Natural killer cell (primary cell): ENCODE measurements around the gene CACNG1. TPM values are rescaled to one million over a fixed set of nuclear protein-coding genes. Genes with fewer than 3 reads are reported as not detected.

Source experiments
- ATAC-seq, 3 donors: fragments of 150-1000 bp in 2 of 3; fragments of 200-7000 bp in 1 of 3; cut with Tn5 transposase; 1 replicate in 1 of 3; 2 replicates in 2 of 3; pipeline ENCODE4 v1.10.0; 2021; ENCODE audit warnings: mild to moderate bottlenecking in 2 of 3, moderate library complexity in 2 of 3
- DNase-seq, 2 donors: peaks; one replicate each; pipeline versions ENCODE4 v3.0.0 to v3.0.0-alpha.2; 2013 to 2021; ENCODE audit warnings: mixed read lengths in 1 of 2
- H3K27ac ChIP-seq: one replicate; pipeline ENCODE4 v1.5.1; 2013; ENCODE audit warnings: mild to moderate bottlenecking, low read length
- H3K27me3 ChIP-seq: one replicate; pipeline ENCODE4 v1.6.1; 2013; ENCODE audit warnings: low read length; ENCODE audit not compliant: control insufficient read depth, insufficient read depth
- H3K36me3 ChIP-seq: one replicate; pipeline ENCODE4 v1.6.1; 2013; ENCODE audit warnings: low read length; ENCODE audit not compliant: control insufficient read depth, insufficient read depth
- H3K4me1 ChIP-seq: one replicate; pipeline ENCODE4 v1.6.1; 2013; ENCODE audit warnings: low read length; ENCODE audit not compliant: control insufficient read depth, insufficient read depth
- H3K4me3 ChIP-seq: one replicate; pipeline ENCODE4 v1.5.1; 2013; ENCODE audit warnings: low read length
- H3K9me3 ChIP-seq: one replicate; pipeline ENCODE4 v1.6.1; 2013; ENCODE audit warnings: low read length; ENCODE audit not compliant: control insufficient read depth, insufficient read depth
- H3K27ac Mint-ChIP-seq, 2 donors: one replicate each; pipeline ENCODE4 v1.8.0; 2022; ENCODE audit warnings: mild to moderate bottlenecking in 2 of 2, mixed read lengths in 2 of 2, moderate library complexity in 1 of 2
- H3K27me3 Mint-ChIP-seq, 2 donors: one replicate each; pipeline ENCODE4 v1.8.0; 2022; ENCODE audit warnings: low read depth in 2 of 2, mixed read lengths in 2 of 2
- H3K36me3 Mint-ChIP-seq: one replicate; pipeline ENCODE4 v1.8.0; 2022; ENCODE audit warnings: mixed read lengths
- H3K4me1 Mint-ChIP-seq, 2 donors: one replicate each; pipeline ENCODE4 v1.8.0; 2022; ENCODE audit warnings: mixed read lengths in 2 of 2
- H3K4me3 Mint-ChIP-seq: one replicate; pipeline ENCODE4 v1.8.0; 2022; ENCODE audit warnings: mild to moderate bottlenecking, moderate library complexity, mixed read lengths
- H3K9me3 Mint-ChIP-seq, 2 donors: one replicate each; pipeline ENCODE4 v1.8.0; 2022; ENCODE audit warnings: mixed read lengths in 2 of 2
- WGBS: methylation state at CpG from one replicate; pipeline ENCODE4 v1.1.7; 2013; ENCODE audit warnings: missing lambda C conversion rate; ENCODE audit not compliant: insufficient coverage; 5-methylcytosine and 5-hydroxymethylcytosine counted together
- intact Hi-C: fragments of 100-400 bp; cut with micrococcal nuclease; formaldehyde crosslinking; loops from one replicate; pipeline ENCODE4 v1.14.2; 2022
- total RNA-seq, 4 donors: library from RNA; stranded (reverse); fragments of 120-200 nt in 1 of 4; gene quantifications; one replicate each; pipeline versions ENCODE4 v1.2.3 to v1.2.4, GENCODE V29; 2013 to 2022
- TF ChIP-seq, protein P1 (sequence below): fragments of 200-600 bp; IDR thresholded peaks from one replicate; pipeline ENCODE4 v1.8.0; 2022; ENCODE audit warnings: antibody characterized with exemption

CACNG1 gene
- total RNA-seq, 3 donors from 2014 or later (not counting 1 experiment from before 2014, with no cell fraction given), result not detected

DNA sequence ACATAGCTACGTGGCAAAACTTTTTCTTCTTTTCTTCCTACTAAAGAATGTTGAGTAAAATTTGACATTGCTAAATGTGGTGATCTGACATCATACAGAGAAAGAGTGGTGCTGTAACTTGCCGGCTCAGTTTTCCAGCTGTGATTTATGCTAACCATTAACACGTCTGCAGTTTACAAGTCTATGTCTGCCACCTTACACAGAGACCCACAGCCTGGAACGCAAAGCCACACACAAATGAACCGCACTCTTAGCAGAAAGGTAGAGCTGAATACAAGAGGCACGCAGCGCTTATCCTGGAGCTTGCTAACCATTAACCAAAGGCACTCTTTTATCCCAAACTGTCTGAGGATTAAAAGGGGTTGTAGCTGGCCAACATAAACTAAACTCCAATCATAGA, 31.9 kb downstream of the CACNG1 start:
- Mint-ChIP-seq H3K4me3 (no peak overlapping the region), H3K9me3 (no peaks in the 10 kb centered on the region), H3K4me1 (peaks cover 13 to 30% of the 10 kb centered on the region in 2 donors), H3K27ac (peak overlapping the region; percentile 9 to 11), H3K36me3 (no peaks in the 10 kb centered on the region), H3K27me3 (no peaks in the 10 kb centered on the region)
- no peaks in the 10 kb centered on the region for H3K9me3 ChIP-seq
- no peak overlapping the region for H3K27ac ChIP-seq
- DNase-seq, result no peak
- WGBS, result 88% methylated on average over 6 of the region's 7 CpGs
- H3K27me3 ChIP-seq, result no peaks in the 10 kb centered on the region
- intact Hi-C loops, result no loop called here
- H3K4me3 ChIP-seq, result no peak overlapping the region
- no peak for ATAC-seq
- H3K4me1 ChIP-seq, result no peaks in the 10 kb centered on the region
- TF ChIP-seq, protein P1, sequence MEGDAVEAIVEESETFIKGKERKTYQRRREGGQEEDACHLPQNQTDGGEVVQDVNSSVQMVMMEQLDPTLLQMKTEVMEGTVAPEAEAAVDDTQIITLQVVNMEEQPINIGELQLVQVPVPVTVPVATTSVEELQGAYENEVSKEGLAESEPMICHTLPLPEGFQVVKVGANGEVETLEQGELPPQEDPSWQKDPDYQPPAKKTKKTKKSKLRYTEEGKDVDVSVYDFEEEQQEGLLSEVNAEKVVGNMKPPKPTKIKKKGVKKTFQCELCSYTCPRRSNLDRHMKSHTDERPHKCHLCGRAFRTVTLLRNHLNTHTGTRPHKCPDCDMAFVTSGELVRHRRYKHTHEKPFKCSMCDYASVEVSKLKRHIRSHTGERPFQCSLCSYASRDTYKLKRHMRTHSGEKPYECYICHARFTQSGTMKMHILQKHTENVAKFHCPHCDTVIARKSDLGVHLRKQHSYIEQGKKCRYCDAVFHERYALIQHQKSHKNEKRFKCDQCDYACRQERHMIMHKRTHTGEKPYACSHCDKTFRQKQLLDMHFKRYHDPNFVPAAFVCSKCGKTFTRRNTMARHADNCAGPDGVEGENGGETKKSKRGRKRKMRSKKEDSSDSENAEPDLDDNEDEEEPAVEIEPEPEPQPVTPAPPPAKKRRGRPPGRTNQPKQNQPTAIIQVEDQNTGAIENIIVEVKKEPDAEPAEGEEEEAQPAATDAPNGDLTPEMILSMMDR, result no peak
- peaks cover 51% of the 10 kb centered on the region for H3K36me3 ChIP-seq

DNA sequence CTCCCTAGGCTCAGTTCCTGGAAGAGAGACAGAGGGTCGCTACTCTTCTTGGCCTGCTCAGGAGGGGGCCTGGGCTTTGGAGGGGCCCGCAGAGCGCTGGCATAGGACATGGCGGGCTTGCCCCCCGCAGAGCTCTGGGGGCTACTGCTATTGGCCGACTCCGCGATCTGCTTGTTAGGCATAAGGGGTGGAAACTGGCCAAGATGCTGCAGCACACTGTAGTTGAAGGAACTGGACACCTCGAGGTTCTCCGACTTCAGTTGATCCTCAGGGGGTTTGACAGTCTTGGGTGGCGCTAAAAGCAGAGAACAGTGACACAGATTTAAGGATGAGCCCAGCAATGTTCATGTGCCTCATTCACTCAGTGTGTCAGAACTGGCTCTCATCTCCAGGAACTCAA, 33.9 kb downstream of the CACNG1 start:
- ATAC-seq (no peak), DNase-seq (no peak)
- Histone ChIP-seq H3K4me1 (peaks cover 13% of the 10 kb centered on the region), H3K36me3 (peaks cover 42% of the 10 kb centered on the region), H3K9me3 (no peaks in the 10 kb centered on the region), H3K27ac (no peak overlapping the region), H3K27me3 (no peaks in the 10 kb centered on the region), H3K4me3 (no peak overlapping the region)
- Mint-ChIP-seq H3K4me1 (peaks cover 23 to 40% of the 10 kb centered on the region in 2 donors), H3K27ac (peak overlapping the region; percentile 65), H3K4me3 (no peak overlapping the region), H3K9me3 (no peaks in the 10 kb centered on the region), H3K27me3 (no peaks in the 10 kb centered on the region), H3K36me3 (no peaks in the 10 kb centered on the region)
- intact Hi-C loops, result no loop called here
- WGBS, result 97% methylated on average over 10 of the region's 11 CpGs
- TF ChIP-seq, protein P1, result no peak

DNA sequence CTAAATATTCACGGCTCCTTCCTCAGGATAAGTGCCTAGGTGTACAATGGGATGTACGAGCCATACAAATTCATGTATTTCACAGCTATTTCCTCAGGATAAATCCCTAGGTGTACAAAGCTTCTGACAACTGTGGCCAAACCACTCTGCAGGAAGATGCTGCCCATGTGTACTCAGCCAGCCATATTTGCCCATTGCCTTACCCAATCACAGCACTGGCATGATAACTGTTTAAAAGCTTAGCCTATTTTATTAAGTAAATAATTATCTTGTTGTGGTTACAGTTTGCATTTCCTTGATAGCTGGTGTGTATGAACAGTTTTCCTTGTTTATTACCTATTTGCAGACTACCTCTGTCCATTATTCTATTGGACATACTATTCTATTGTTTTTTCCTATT, 35.1 kb downstream of the CACNG1 start:
- H3K4me3 Mint-ChIP-seq, result no peak overlapping the region
- H3K4me1 Mint-ChIP-seq, result peaks cover 23 to 40% of the 10 kb centered on the region in 2 donors
- H3K36me3 Mint-ChIP-seq, result no peaks in the 10 kb centered on the region
- ATAC-seq (no peak), DNase-seq (no peak)
- H3K27ac Mint-ChIP-seq, result peak overlapping the region; percentile 65
- intact Hi-C loops, result no loop called here
- TF ChIP-seq, protein P1, result no peak
- Histone ChIP-seq H3K36me3 (peaks cover 37% of the 10 kb centered on the region), H3K27ac (no peak overlapping the region), H3K4me1 (peaks cover 15% of the 10 kb centered on the region), H3K27me3 (no peaks in the 10 kb centered on the region), H3K4me3 (no peak overlapping the region), H3K9me3 (no peaks in the 10 kb centered on the region)
- WGBS, result 96% methylated on average over 2 of the region's 2 CpGs
- H3K9me3 Mint-ChIP-seq, result no peaks in the 10 kb centered on the region
- H3K27me3 Mint-ChIP-seq, result no peaks in the 10 kb centered on the region

DNA sequence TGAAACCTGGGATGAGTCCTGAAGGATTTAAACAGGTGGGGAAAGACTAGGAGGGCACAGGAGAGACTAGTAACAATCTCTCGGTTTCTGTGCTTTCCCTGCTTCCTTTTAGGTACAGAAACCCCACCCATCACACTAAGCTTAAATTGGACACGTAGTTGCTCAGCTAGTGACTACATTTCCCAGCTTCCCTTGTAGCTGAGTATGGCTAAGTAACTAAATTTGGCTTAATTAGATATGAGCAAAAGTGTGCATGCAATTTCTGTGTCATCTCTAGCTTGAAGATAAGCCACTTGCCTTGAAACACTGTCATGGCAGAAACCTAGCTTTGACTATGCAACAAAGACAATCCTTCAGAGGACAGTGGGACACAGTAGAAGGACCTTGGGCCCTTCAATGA, 36.5 kb downstream of the CACNG1 start:
- peak overlapping the region; percentile 65 for H3K27ac Mint-ChIP-seq
- H3K36me3 ChIP-seq, result peaks cover 33% of the 10 kb centered on the region

More for the DNA sequence above, 36.5 kb downstream of the CACNG1 start:
- intact Hi-C loops, result no loop called here
- no peaks in the 10 kb centered on the region for H3K27me3 Mint-ChIP-seq
- WGBS, result 71% methylated on average over 2 of the region's 2 CpGs
- H3K27ac ChIP-seq, result no peak overlapping the region
- no peak for ATAC-seq
- H3K4me1 Mint-ChIP-seq, result peaks cover 25 to 45% of the 10 kb centered on the region in 2 donors
- no peak overlapping the region for H3K4me3 Mint-ChIP-seq
- peak in 1 of 2 donors; percentile 10 for DNase-seq
- H3K36me3 Mint-ChIP-seq, result no peaks in the 10 kb centered on the region
- H3K9me3 Mint-ChIP-seq, result no peaks in the 10 kb centered on the region
- H3K9me3 ChIP-seq, result no peaks in the 10 kb centered on the region
- H3K27me3 ChIP-seq, result no peaks in the 10 kb centered on the region
- no peak overlapping the region for H3K4me3 ChIP-seq
- peaks cover 15% of the 10 kb centered on the region for H3K4me1 ChIP-seq
- TF ChIP-seq, protein P1, result no peak
